ENCODE measurements around the gene CLNK.
A peak's percentile ranks its signal among the peaks of the same experiment; 100 is the strongest.

Gene CLNK

GRCh38 chr4:10606483-10607155 is 77.9 kb downstream of the CLNK start:
- H3K9me3 ChIP-seq (ENCODE audit: severe bottlenecking), result peaks cover 3% of the 10 kb centered on the region
- H3K27me3 ChIP-seq (ENCODE audit: insufficient read depth, poor library complexity, severe bottlenecking), result no peaks in the 10 kb centered on the region
- no peaks in the 10 kb centered on the region for H3K36me3 ChIP-seq (ENCODE audit: low read depth)
- TF ChIP-seq CTCF (IDR thresholded peaks at IDR 0.05; ENCODE audit: poor library complexity, severe bottlenecking), result no peak
- DNase-seq (ENCODE audit: low spot score) (no peak), ATAC-seq (ENCODE audit: low read depth) (peak; percentile 46)
- H3K4me1 ChIP-seq (ENCODE audit: insufficient read depth, poor library complexity, severe bottlenecking), result peaks cover 18% of the 10 kb centered on the region
- peak overlapping the region; percentile 90 for H3K27ac ChIP-seq (ENCODE audit: poor library complexity, severe bottlenecking)
- no peak overlapping the region for H3K4me3 ChIP-seq (ENCODE audit: severe bottlenecking)

- Histone ChIP-seq H3K9me3 (ENCODE audit: severe bottlenecking) (peaks cover 3% of the 10 kb centered on the region), H3K27me3 (ENCODE audit: insufficient read depth, poor library complexity, severe bottlenecking) (no peaks in the 10 kb centered on the region), H3K4me1 (ENCODE audit: insufficient read depth, poor library complexity, severe bottlenecking) (peaks cover 13% of the 10 kb centered on the region), H3K36me3 (ENCODE audit: low read depth) (no peaks in the 10 kb centered on the region), H3K4me3 (ENCODE audit: severe bottlenecking) (no peak overlapping the region), H3K27ac (ENCODE audit: poor library complexity, severe bottlenecking) (peak overlapping the region; percentile 90)
- no peak for TF ChIP-seq CTCF (IDR thresholded peaks at IDR 0.05; ENCODE audit: poor library complexity, severe bottlenecking)
- DNase-seq (ENCODE audit: low spot score), result peak; percentile 66
- peak; percentile 92 for ATAC-seq (ENCODE audit: low read depth)
Observed at GRCh38 chr4:10605746-10606482, 78.7 kb downstream of the CLNK start.

- no peak for TF ChIP-seq CTCF (IDR thresholded peaks at IDR 0.05; ENCODE audit: poor library complexity, severe bottlenecking)
- no peak for DNase-seq (ENCODE audit: low spot score)
- no peaks in the 10 kb centered on the region for H3K27me3 ChIP-seq (ENCODE audit: insufficient read depth, poor library complexity, severe bottlenecking)
- peaks cover 3% of the 10 kb centered on the region for H3K9me3 ChIP-seq (ENCODE audit: severe bottlenecking)
- no peak overlapping the region for H3K4me3 ChIP-seq (ENCODE audit: severe bottlenecking)
- peaks cover 13% of the 10 kb centered on the region for H3K4me1 ChIP-seq (ENCODE audit: insufficient read depth, poor library complexity, severe bottlenecking)
- no peaks in the 10 kb centered on the region for H3K36me3 ChIP-seq (ENCODE audit: low read depth)
- peak overlapping the region; percentile 90 for H3K27ac ChIP-seq (ENCODE audit: poor library complexity, severe bottlenecking)
- no peak for ATAC-seq (ENCODE audit: low read depth)
Observed at GRCh38 chr4:10605031-10605430, 79.5 kb downstream of the CLNK start.

- Histone ChIP-seq H3K27ac (ENCODE audit: poor library complexity, severe bottlenecking) (no peak overlapping the region), H3K9me3 (ENCODE audit: severe bottlenecking) (no peaks in the 10 kb centered on the region), H3K27me3 (ENCODE audit: insufficient read depth, poor library complexity, severe bottlenecking) (no peaks in the 10 kb centered on the region), H3K36me3 (ENCODE audit: low read depth) (no peaks in the 10 kb centered on the region), H3K4me1 (ENCODE audit: insufficient read depth, poor library complexity, severe bottlenecking) (no peaks in the 10 kb centered on the region), H3K4me3 (ENCODE audit: severe bottlenecking) (no peak overlapping the region)
- no peak for TF ChIP-seq CTCF (IDR thresholded peaks at IDR 0.05; ENCODE audit: poor library complexity, severe bottlenecking)
- ATAC-seq (ENCODE audit: low read depth), result no peak
- DNase-seq (ENCODE audit: low spot score), result no peak
Observed at GRCh38 chr4:10599574-10599973, 85.0 kb downstream of the CLNK start.

- no peaks in the 10 kb centered on the region for H3K36me3 ChIP-seq (ENCODE audit: low read depth)
- H3K27me3 ChIP-seq (ENCODE audit: insufficient read depth, poor library complexity, severe bottlenecking), result no peaks in the 10 kb centered on the region
- H3K9me3 ChIP-seq (ENCODE audit: severe bottlenecking), result no peaks in the 10 kb centered on the region
- H3K27ac ChIP-seq (ENCODE audit: poor library complexity, severe bottlenecking), result no peak overlapping the region
- no peak overlapping the region for H3K4me3 ChIP-seq (ENCODE audit: severe bottlenecking)
- DNase-seq (ENCODE audit: low spot score) (no peak), ATAC-seq (ENCODE audit: low read depth) (no peak)
- H3K4me1 ChIP-seq (ENCODE audit: insufficient read depth, poor library complexity, severe bottlenecking), result no peaks in the 10 kb centered on the region
- TF ChIP-seq CTCF (IDR thresholded peaks at IDR 0.05; ENCODE audit: poor library complexity, severe bottlenecking), result no peak
Observed at GRCh38 chr4:10598829-10599228, 85.7 kb downstream of the CLNK start.

All from RWPE2 (cell line).